Hypothalamus (tissue), 51 donors: ENCODE data around the gene TBCE.
"Not testable (repeated sequence)": the region's sequence is repeated elsewhere in the genome, so short reads cannot be mapped to it uniquely, and the experiment has no call there.

ENCODE experiments used
- DNase-seq, 51 donors: peaks; one replicate each; lab custom pipeline; 2025; lab: John Stamatoyannopoulos, UW

The TBCE gene

DNA sequence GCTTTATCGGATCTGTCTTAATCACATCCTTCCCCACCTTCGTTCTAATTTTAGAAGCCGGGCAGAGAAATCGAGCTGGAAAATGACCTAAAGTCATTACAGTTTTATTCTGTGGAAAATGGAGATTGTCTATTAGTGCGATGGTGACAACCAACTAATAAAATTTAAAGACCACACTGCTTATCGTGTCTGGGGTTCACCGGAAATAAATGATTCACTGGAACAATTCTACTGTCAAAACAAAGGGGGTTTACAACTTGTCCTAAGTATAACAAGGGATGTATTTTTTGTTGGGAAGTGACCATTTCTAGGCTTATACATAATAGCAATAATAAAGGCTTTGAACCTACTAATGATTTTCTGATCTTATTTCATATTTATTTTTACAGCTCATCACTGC is 81.4 kb downstream of the TBCE start:
- no peak for DNase-seq

DNA sequence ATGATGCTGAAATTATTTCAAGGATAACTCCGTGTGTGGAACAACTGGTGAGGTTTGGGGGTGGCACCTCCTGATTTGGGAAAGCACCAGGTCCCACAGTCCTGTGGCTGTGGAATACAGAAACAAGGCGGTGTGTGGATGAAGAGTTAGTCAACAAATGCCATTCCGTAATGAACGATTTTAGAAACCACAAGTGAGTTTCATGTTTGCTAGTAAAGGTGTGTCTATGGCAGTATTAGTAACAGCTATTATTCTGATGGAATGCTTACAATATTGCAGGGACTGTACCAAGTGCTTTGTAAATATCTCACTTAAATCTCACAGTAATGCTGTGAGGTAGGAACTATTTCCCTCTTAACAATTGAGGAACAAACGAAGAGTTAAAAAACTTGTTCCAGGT is 83.2 kb downstream of the TBCE start:
- DNase-seq, result no peak

DNA sequence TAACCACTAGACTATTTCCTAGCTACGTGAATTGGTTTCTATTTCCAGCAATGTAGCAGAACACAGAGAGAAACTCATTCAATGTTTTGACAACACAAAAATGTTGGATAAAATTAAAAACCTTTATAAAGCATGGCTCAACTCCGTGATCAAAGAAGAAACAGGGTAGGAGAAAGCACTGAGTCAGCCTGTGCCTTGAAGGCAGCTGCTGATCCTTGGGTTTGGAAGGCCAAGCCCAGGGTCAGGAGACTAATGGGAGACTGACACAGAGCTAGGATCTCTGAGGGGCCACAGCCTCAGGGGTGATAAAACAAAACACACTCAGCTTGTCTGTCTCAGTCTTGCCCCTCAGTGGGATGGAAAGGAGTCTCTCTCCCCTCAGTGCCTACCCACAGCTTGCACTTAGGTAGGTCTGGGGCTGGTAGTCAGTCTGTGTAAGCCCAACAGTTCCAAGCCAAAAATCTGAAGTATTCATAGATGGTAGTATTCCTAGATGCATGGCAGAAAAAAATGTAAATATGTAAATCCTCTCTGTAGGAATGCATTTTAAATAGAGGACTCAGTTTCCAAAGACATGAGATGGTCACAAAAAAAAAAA is 83.8 kb downstream of the TBCE start:
- DNase-seq, result peak in 1 of 51 donors; percentile 12

- no peak for DNase-seq
Observed at GRCh38 chr1:235454021-235454420, 86.8 kb downstream of the TBCE start.

DNA sequence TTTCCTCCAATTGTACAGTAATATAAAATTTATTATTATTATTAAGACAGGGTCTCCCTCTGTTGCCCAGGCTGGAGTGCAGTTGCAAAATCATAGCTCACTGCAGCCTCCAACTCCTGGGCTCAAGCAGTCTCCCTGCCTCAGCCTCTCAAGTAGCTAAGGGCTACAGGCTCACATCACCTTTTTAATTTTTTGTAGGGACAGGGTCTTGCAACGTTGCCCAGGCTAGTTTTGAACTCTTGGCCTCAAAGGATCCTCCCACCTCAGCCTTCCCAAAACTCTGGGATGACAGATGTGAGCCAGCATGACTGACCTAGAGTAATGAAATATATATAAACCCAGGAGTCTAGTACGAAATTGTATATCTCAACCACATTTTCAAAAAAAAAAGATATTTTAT is 87.9 kb downstream of the TBCE start:
- DNase-seq, result no peak

DNA sequence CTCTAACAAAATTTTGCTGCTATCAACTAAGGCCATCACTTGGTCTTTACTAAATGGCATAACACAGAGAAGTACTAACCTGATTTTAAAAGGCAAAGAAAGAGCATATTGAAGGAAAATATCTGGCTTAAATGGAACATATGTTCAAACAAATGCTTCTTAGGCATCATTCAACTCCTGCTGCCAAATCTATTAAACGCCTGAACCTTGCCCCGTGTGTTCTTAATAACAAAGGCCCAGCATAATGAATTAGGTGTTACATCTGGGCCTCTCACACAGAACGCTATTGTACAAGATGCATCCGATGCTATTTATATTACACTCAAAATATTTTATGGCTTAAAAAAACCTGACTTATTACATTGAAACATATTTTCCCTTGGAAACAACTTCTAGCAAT is 88.6 kb downstream of the TBCE start:
- no peak for DNase-seq

- DNase-seq, result not testable (repeated sequence)
Observed at GRCh38 chr1:235457856-235458255, 90.6 kb downstream of the TBCE start.

GRCh38 chr1:235460770-235461169 is 93.5 kb downstream of the TBCE start:
- DNase-seq, result no peak

DNA sequence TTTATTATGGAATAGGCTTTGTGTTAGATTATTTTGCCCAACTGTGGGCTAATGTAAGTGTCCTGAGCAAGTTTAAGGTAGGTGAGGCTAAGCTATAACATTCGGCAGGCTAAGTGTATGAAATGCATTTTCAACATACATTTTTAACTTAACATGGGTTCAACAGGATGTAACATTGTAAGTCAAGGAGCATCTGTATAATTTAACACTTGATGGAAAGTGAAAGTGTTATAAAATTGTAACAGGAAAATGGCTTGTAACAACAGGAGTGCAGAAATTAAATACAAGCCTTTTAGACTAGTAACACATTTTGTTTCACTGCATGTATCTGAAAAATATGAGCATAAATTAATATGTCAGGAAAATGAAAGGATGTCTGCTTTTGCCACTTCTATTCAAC is 94.7 kb downstream of the TBCE start:
- DNase-seq, result no peak

GRCh38 chr1:235462832-235463231 is 95.6 kb downstream of the TBCE start:
- not testable (repeated sequence) for DNase-seq

GRCh38 chr1:235465066-235465465 is 97.8 kb downstream of the TBCE start:
- no peak for DNase-seq

DNA sequence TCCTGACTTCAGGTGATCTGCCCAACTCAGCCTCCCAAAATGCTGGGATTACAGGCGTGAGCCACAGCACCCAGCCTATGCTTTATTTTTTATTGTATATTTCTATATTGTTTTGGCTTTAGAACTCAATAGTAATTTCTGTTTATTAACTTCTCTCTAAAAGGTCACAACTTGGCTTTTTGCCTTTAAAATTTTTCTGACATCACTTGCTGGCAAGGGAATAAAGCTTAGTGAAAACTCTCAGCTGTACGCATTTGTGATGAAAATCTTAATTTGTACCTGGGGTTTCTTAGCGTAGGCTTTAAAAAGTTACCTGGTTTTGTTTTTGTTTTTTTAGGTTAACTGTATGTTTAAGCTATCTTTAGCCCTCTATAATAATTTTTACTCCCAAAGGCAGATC is 100.8 kb downstream of the TBCE start:
- no peak for DNase-seq

- no peak for DNase-seq
Observed at GRCh38 chr1:235468970-235469369, 101.7 kb downstream of the TBCE start.

- DNase-seq, result not testable (repeated sequence)
Observed at GRCh38 chr1:235469897-235470296, 102.7 kb downstream of the TBCE start.

DNA sequence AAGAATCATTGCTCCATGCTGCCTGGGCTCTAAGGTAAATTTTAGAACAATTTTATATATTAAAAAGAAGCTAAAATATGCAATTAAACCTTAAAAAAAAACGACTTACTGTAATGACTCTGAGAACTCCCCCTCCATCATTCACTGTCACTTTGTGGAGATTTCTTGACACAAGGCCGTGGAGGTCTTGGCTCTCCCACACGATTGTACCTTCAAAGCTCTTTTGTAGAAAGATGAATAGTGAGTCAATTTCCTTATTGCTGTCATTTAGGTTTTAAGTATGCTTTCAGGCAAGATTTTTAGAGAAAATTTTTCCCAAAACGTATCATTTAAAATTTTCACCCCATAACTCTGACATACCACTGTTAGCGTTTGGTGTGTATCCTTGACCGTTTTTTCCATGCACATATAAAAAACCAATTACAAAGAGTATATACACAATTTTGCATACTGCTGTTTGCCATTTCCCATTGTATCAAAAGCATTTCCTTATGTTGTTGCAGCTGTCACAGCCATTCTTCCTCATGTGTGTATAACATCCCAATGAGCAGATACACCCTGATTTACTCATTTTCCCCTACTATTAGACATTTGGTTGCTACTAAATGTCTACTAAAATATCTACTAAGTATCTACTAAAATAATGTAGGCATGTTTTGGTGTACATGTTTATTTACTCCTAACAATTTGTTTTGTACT is 103.7 kb downstream of the TBCE start:
- DNase-seq, result no peak

DNA sequence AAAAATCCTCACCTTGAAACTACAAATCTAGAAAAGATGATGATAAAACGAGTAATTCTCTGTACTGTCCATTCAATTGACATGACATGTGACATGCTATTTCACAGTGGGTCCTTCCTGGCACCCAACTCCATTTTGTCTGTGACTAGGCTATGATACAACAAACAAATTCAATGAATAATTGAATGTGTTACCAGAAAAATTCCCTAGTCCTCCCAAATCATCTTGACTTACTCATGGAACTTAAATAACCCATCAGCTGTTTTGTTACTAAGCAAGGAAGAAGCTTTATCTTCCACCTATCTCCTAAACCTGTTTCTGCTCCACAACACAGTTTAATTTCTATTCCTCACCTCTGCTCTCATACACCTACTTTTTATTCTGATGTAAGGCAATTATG is 106.6 kb downstream of the TBCE start:
- DNase-seq, result no peak

DNA sequence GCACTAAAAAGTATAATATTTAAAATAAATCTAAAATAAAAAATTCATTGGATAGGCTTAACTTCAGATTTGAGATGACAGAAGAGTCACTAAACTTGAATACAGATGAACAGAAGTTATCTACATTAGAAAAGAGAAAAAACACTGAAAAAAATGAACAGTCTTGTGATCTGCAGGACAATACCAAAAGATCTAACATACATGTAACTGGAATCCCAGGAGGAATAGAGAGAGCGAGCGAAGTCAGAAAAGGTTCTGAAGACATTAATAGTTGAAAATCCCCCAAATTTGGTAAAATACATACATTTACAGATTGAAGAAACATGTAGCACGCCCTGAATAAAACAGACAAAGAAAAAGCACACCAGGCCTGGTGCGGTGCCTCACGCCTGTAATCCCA is 115.9 kb downstream of the TBCE start:
- DNase-seq, result no peak

DNA sequence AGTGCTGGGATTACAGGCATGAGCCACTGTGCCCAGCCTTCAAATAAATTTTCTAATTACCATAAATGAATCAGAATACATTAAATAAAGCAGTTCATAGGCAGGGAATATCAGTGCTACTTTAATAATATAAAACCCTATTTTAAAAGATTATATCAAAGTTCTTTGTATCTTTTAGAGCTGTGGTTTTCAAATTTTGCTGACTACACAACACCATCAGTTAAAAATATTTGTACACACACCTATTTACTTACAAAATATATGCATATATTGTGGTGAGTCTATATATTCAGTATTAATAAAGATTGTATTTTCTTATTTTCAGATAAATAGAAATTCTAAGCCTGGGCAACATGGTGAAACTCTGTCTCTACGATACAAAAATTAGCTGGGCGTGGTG is 118.3 kb downstream of the TBCE start:
- DNase-seq, result no peak

DNA sequence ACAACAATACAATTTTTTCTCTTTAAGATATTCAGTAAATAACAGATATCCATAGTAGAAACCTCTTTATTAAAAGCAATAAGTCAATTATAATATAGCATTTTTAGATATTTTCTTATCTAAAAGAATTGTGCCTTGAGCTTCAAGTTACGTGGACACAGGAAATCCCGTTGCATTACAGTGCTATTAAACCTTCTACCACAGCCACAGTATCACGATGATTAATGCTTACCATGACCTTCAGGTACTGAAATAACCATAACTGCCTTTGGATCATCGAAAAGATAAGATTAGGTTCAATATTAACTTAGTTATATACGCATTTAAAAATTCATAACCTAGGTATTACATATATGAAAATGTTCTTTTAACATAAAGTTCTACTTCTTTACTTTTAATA is 119.1 kb downstream of the TBCE start:
- no peak for DNase-seq

GRCh38 chr1:235491644-235492043 is 124.4 kb downstream of the TBCE start:
- DNase-seq, result no peak

GRCh38 chr1:235494531-235494930 is 127.3 kb downstream of the TBCE start:
- no peak for DNase-seq

- DNase-seq, result no peak
Observed at GRCh38 chr1:235495030-235495429, 127.8 kb downstream of the TBCE start.

DNA sequence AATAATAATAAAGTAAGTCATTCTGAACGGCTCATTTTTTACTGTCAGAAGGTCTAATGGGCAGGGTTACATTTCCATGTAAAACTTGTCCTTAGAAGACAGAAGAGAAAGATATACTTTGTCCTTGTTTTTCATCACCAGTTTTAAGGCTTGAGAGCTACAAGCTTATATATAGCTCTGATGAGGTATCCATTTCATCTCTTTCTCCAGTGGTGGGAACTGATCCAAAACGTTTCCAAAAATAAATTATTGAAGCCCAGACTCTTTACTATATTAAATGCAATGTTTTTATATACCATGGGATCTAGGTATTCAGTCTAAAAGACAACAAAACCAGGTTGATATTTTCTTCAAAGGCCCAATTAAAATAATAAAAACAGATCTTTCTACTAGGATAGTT is 128.3 kb downstream of the TBCE start:
- no peak for DNase-seq
